Activated CD8-positive, alpha-beta T cell treated with anti-CD3 and anti-CD28 coated beads, Interleukin-2, amount 10 ng/mL, durations not matched to agents 7 days and 5 days (primary cell): ENCODE measurements around the gene VOPP1. TPM values are rescaled to one million over a fixed set of nuclear protein-coding genes. Genes with fewer than 3 reads are reported as not detected.
A peak's percentile ranks its signal among the peaks of the same experiment; 100 is the strongest.

Experiments
- ATAC-seq: fragments of 150-1000 bp; cut with Tn5 transposase; one replicate; pipeline ENCODE4 v1.10.0; 2021; ENCODE audit warnings: moderate library complexity
- CTCF ChIA-PET: fragments of 350-600 bp; sonication (Branson Sonifier 250); formaldehyde crosslinking; loops from one replicate; lab custom pipeline; 2021; ENCODE audit warnings: antibody characterized with exemption; lab: Charles Lee
- POLR2A ChIA-PET: fragments of 350-600 bp; sonication (Branson Sonifier 250); formaldehyde crosslinking; loops from one replicate; lab custom pipeline; 2021; ENCODE audit warnings: antibody characterized with exemption; lab: Charles Lee
- DNase-seq: peaks from one replicate; pipeline ENCODE4 v3.0.0-alpha.2; 2020
- H3K27ac Mint-ChIP-seq: one replicate; pipeline ENCODE4 v1.8.0; 2021; ENCODE audit warnings: mild to moderate bottlenecking, mixed read lengths
- H3K27me3 Mint-ChIP-seq: one replicate; pipeline ENCODE4 v1.8.0; 2021; ENCODE audit warnings: low read depth, mixed read lengths
- H3K36me3 Mint-ChIP-seq: one replicate; pipeline ENCODE4 v1.8.0; 2021; ENCODE audit warnings: low read depth, mixed read lengths
- H3K4me1 Mint-ChIP-seq: one replicate; pipeline ENCODE4 v1.8.0; 2021; ENCODE audit warnings: low read depth, mixed read lengths
- H3K4me3 Mint-ChIP-seq: one replicate; pipeline ENCODE4 v1.8.0; 2021; ENCODE audit warnings: mild to moderate bottlenecking, mixed read lengths
- H3K9me3 Mint-ChIP-seq: one replicate; pipeline ENCODE4 v1.8.0; 2022; ENCODE audit warnings: mixed read lengths; ENCODE audit not compliant: insufficient read depth
- total RNA-seq, 2 experiments: library from RNA; stranded (reverse); gene quantifications; one replicate each; pipeline ENCODE4 v1.2.3, GENCODE V29; 2021

VOPP1 gene
- total RNA-seq, 2 experiments from 2014 or later = 44.5 to 45.3 TPM

DNA sequence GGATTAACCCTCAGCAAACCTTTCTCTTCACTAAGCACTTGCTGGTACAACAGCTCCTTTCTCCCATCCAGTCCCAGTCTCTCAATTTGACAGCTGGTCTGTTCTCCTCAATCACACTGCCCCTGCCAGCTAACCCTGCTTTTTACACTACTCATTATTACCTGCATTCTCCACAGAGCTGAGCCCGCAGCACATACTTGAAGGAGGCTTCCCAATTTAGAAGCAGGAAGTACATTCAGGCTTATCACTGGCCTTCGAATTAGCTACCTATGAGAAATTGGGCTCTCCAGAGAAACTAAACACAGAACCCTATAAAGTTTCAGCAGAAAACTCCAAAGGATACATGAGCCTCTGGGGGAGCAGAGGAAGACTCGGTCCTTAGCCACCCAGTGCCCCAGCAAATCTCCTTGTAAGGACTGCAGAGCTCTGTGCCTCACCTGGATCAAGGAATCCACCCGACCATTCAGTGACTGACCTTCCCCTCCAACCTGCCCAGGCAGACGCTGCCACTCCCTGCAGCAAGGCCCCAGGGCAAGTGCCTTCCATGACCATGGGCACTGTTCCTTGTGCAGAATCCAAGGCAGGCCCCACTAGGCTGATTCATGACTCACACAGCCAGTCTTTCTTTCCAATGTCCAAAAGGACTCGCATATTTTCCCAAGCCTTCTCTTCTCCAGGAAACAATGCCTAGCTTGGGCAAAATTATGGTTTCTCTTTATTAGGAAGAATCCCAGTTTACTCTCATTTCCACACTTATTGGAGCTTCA, 68.0 kb downstream of the VOPP1 start:
- H3K4me3 Mint-ChIP-seq = no peak overlapping the region
- no peak overlapping the region for H3K27ac Mint-ChIP-seq
- H3K36me3 Mint-ChIP-seq = peaks cover 8% of the 10 kb centered on the region
- CTCF ChIA-PET = interaction anchor here (1.1 kb wide), 1 partner anchor 9 kb away, joined by 4 read pairs; no protein-coding TSS in a partner anchor
- POLR2A ChIA-PET = no interaction called here
- no peak for DNase-seq
- H3K9me3 Mint-ChIP-seq = no peaks in the 10 kb centered on the region
- H3K4me1 Mint-ChIP-seq = no peaks in the 10 kb centered on the region
- no peaks in the 10 kb centered on the region for H3K27me3 Mint-ChIP-seq
- no peak for ATAC-seq

- POLR2A ChIA-PET = no interaction called here
- DNase-seq = no peak
- H3K27ac Mint-ChIP-seq = no peak overlapping the region
- H3K4me1 Mint-ChIP-seq = peaks cover 11% of the 10 kb centered on the region
- no peaks in the 10 kb centered on the region for H3K27me3 Mint-ChIP-seq
- H3K9me3 Mint-ChIP-seq = no peaks in the 10 kb centered on the region
- H3K4me3 Mint-ChIP-seq = no peak overlapping the region
- no peak for ATAC-seq
- CTCF ChIA-PET = no interaction called here
- peaks cover 10% of the 10 kb centered on the region for H3K36me3 Mint-ChIP-seq
Measured at GRCh38 chr7:55502858-55503440, 69.4 kb downstream of the VOPP1 start.

DNA sequence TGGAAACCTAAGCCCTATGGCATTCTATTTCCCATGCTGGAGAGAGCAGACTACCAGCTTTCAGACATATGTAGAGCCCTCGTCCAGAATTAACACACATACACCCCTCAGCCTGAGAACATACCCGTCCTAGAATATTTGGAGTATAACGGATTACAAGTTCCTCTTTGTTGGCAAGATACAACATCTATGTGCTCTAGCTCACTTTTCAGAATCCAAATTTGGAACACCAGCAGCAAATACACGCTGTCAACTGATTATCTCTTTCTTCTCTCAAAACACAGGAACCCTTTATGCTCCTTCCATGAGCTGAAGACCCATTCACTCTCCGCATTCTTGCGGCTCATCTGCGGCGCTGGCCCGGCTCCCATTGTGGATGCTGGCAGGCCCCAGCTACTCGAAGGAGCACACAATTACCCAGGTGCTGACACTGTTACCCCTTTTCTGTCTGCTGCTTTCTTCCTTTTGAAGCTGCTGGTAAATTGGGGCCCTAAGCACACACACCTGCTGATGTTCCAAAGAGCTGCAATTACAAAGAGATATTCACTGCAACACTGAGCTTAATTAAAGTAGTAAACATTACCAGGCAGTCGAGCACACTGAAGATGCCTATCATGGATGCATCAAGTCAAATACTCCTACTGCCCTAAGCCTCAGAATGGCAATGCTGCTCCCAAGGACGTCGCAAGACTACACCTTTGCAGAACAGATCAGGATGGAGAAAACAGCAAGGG, 70.0 kb downstream of the VOPP1 start:
- Mint-ChIP-seq H3K27me3 (no peaks in the 10 kb centered on the region), H3K4me1 (peaks cover 15% of the 10 kb centered on the region), H3K36me3 (peaks cover 7% of the 10 kb centered on the region), H3K9me3 (no peaks in the 10 kb centered on the region), H3K4me3 (no peak overlapping the region), H3K27ac (no peak overlapping the region)
- ChIA-PET POLR2A (no interaction called here), CTCF (interaction anchor here (1.0 kb wide), 1 partner anchor 96 kb away, joined by 3 read pairs; no protein-coding TSS in a partner anchor)
- no peak for DNase-seq
- no peak for ATAC-seq

- Mint-ChIP-seq H3K9me3 (no peaks in the 10 kb centered on the region), H3K27ac (no peak overlapping the region), H3K4me1 (peaks cover 15% of the 10 kb centered on the region), H3K36me3 (peaks cover 10% of the 10 kb centered on the region), H3K27me3 (no peaks in the 10 kb centered on the region), H3K4me3 (no peak overlapping the region)
- no peak for DNase-seq
- ChIA-PET POLR2A (no interaction called here), CTCF (interaction anchor here (0.6 to 1.0 kb wide), 2 partner anchors 32 to 96 kb away, joined by 3 to 4 read pairs; no protein-coding TSS in a partner anchor)
- ATAC-seq = no peak
Measured at GRCh38 chr7:55501611-55502010, 70.7 kb downstream of the VOPP1 start.

- CTCF ChIA-PET = no interaction called here
- POLR2A ChIA-PET = no interaction called here
- Mint-ChIP-seq H3K4me1 (peaks cover 15% of the 10 kb centered on the region), H3K36me3 (peaks cover 10% of the 10 kb centered on the region), H3K4me3 (no peak overlapping the region), H3K27ac (no peak overlapping the region), H3K9me3 (no peaks in the 10 kb centered on the region), H3K27me3 (no peaks in the 10 kb centered on the region)
- DNase-seq (no peak), ATAC-seq (no peak)
Measured at GRCh38 chr7:55500117-55500756, 72.1 kb downstream of the VOPP1 start.

- H3K4me3 Mint-ChIP-seq = no peak overlapping the region
- no peak for ATAC-seq
- DNase-seq = no peak
- H3K27ac Mint-ChIP-seq = no peak overlapping the region
- H3K36me3 Mint-ChIP-seq = peaks cover 10% of the 10 kb centered on the region
- ChIA-PET CTCF (no interaction called here), POLR2A (no interaction called here)
- no peaks in the 10 kb centered on the region for H3K9me3 Mint-ChIP-seq
- H3K4me1 Mint-ChIP-seq = peaks cover 15% of the 10 kb centered on the region
- no peaks in the 10 kb centered on the region for H3K27me3 Mint-ChIP-seq
Measured at GRCh38 chr7:55499591-55499990, 72.7 kb downstream of the VOPP1 start.

- peak overlapping the region; percentile 30 for H3K27ac Mint-ChIP-seq
- H3K4me3 Mint-ChIP-seq = no peak overlapping the region
- H3K9me3 Mint-ChIP-seq = no peaks in the 10 kb centered on the region
- H3K4me1 Mint-ChIP-seq = peaks cover 15% of the 10 kb centered on the region
- H3K27me3 Mint-ChIP-seq = no peaks in the 10 kb centered on the region
- POLR2A ChIA-PET = interaction anchor here (0.7 kb wide), 1 partner anchor 520 kb away, joined by 3 read pairs; no protein-coding TSS in a partner anchor
- peaks cover 8% of the 10 kb centered on the region for H3K36me3 Mint-ChIP-seq
- DNase-seq = no peak
- CTCF ChIA-PET = no interaction called here
- no peak for ATAC-seq
Measured at GRCh38 chr7:55498770-55499169, 73.5 kb downstream of the VOPP1 start.

DNA sequence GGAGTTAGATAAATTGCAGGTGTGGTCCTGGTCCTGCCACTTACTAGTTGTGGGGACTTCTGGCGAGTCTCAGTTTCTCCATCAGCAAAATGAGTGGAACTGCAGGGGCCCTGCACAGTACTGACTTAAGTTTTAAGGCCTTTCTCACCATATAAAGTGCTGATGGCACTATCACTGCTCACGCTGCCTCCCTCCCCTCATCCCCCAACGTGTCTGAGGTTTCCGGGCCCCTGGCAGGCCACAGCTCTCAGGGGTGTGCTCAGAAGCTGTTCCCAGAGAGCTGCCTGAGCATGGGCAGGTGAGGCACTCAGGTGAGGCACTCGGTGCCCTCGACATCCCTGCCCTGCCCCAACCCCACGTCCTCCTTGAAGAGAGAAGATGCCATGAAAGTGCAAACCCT, 74.2 kb downstream of the VOPP1 start:
- DNase-seq (peak; percentile 51), ATAC-seq (peak; percentile 89)
- H3K36me3 Mint-ChIP-seq = peaks cover 8% of the 10 kb centered on the region
- no peaks in the 10 kb centered on the region for H3K9me3 Mint-ChIP-seq
- H3K27ac Mint-ChIP-seq = peak overlapping the region; percentile 83
- no peaks in the 10 kb centered on the region for H3K27me3 Mint-ChIP-seq
- ChIA-PET POLR2A (no interaction called here), CTCF (no interaction called here)
- peaks cover 15% of the 10 kb centered on the region for H3K4me1 Mint-ChIP-seq
- H3K4me3 Mint-ChIP-seq = no peak overlapping the region

DNA sequence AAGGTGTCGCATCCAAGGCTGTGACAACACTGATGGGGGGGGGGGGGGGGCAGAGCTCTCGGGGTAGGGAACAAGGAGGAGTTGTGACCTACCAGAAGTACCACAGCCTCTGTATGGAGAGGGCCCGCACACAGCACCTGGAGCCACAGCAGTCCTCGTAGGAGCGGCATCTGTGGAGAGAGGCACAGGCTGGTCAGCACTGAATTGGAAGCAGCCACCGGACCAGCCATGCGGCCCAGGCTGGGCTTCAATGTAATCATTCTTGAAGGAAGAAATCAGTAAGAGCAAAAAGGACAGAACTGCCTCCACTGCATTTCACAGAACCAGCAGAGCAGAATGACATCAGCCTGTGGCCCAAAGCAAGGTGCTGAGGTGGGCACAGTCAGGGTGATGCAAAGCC, 74.8 kb downstream of the VOPP1 start:
- Mint-ChIP-seq H3K4me3 (no peak overlapping the region), H3K27me3 (no peaks in the 10 kb centered on the region), H3K9me3 (no peaks in the 10 kb centered on the region), H3K4me1 (peaks cover 15% of the 10 kb centered on the region), H3K36me3 (peaks cover 10% of the 10 kb centered on the region), H3K27ac (no peak overlapping the region)
- ATAC-seq = no peak
- CTCF ChIA-PET = no interaction called here
- no peak for DNase-seq
- POLR2A ChIA-PET = no interaction called here

- H3K27ac Mint-ChIP-seq = no peak overlapping the region
Measured at GRCh38 chr7:55496906-55497305, 75.4 kb downstream of the VOPP1 start.

GRCh38 chr7:55494951-55495350, 77.4 kb downstream of the VOPP1 start:
- H3K4me3 Mint-ChIP-seq = no peak overlapping the region
- ChIA-PET POLR2A (no interaction called here), CTCF (interaction anchor here (1.1 kb wide), 1 partner anchor 9 kb away, joined by 4 read pairs; no protein-coding TSS in a partner anchor)
- no peaks in the 10 kb centered on the region for H3K27me3 Mint-ChIP-seq
- DNase-seq (no peak), ATAC-seq (no peak)
- H3K9me3 Mint-ChIP-seq = no peaks in the 10 kb centered on the region
- H3K36me3 Mint-ChIP-seq = peaks cover 15% of the 10 kb centered on the region
- no peak overlapping the region for H3K27ac Mint-ChIP-seq
- H3K4me1 Mint-ChIP-seq = peaks cover 15% of the 10 kb centered on the region

More at GRCh38 chr7:55496906-55497305, 75.4 kb downstream of the VOPP1 start:
- H3K4me3 Mint-ChIP-seq = no peak overlapping the region
- no peaks in the 10 kb centered on the region for H3K27me3 Mint-ChIP-seq
- ATAC-seq = no peak
- CTCF ChIA-PET = interaction anchor here (1.3 kb wide), 1 partner anchor 38 kb away, joined by 3 read pairs; no protein-coding TSS in a partner anchor
- H3K36me3 Mint-ChIP-seq = peaks cover 11% of the 10 kb centered on the region
- POLR2A ChIA-PET = no interaction called here
- H3K4me1 Mint-ChIP-seq = peaks cover 15% of the 10 kb centered on the region
- H3K9me3 Mint-ChIP-seq = no peaks in the 10 kb centered on the region
- no peak for DNase-seq
